Activated T-cell treated with anti-CD3 and anti-CD28 coated beads for 4 hours (primary cell): ENCODE results near the gene RSAD2.
A peak's percentile ranks its signal among the peaks of the same experiment; 100 is the strongest.
"Not testable (repeated sequence)": the region's sequence is repeated elsewhere in the genome, so short reads cannot be mapped to it uniquely, and the experiment has no call there.

Source experiments
- DNase-seq: peaks from one replicate; pipeline ENCODE4 v3.0.0-alpha.2; 2020

Gene RSAD2

GRCh38 chr2:6877402-6878304 is at the start of gene RSAD2:
Gene RSAD2, plus strand, starts transcription at chr2:6877777. Its CDS starts 24 bp downstream, at chr2:6877801.
- DNase-seq, result peak; percentile 17

- no peak for DNase-seq
Measured at GRCh38 chr2:6828299-6828584, 49.3 kb upstream of the RSAD2 start.

GRCh38 chr2:6831229-6831628 is 46.3 kb upstream of the RSAD2 start:
- no peak for DNase-seq

GRCh38 chr2:6832596-6833299 is 44.8 kb upstream of the RSAD2 start:
- no peak for DNase-seq

GRCh38 chr2:6833300-6833604 is 44.3 kb upstream of the RSAD2 start:
- no peak for DNase-seq

GRCh38 chr2:6834163-6834562 is 43.4 kb upstream of the RSAD2 start:
- DNase-seq, result no peak

GRCh38 chr2:6835467-6835866 is 42.1 kb upstream of the RSAD2 start:
- no peak for DNase-seq

GRCh38 chr2:6838673-6839319 is 38.8 kb upstream of the RSAD2 start:
- DNase-seq, result no peak

GRCh38 chr2:6841537-6842287 is 35.9 kb upstream of the RSAD2 start:
- DNase-seq, result no peak

- no peak for DNase-seq
Measured at GRCh38 chr2:6845312-6845711, 32.3 kb upstream of the RSAD2 start.

- DNase-seq, result no peak
Measured at GRCh38 chr2:6845903-6846302, 31.7 kb upstream of the RSAD2 start.

- DNase-seq, result no peak
Measured at GRCh38 chr2:6846540-6846939, 31.0 kb upstream of the RSAD2 start.

- no peak for DNase-seq
Measured at GRCh38 chr2:6846967-6847681, 30.5 kb upstream of the RSAD2 start.

- DNase-seq, result no peak
Measured at GRCh38 chr2:6852195-6852594, 25.4 kb upstream of the RSAD2 start.

- no peak for DNase-seq
Measured at GRCh38 chr2:6854416-6854815, 23.2 kb upstream of the RSAD2 start.

GRCh38 chr2:6855860-6856547 is 21.6 kb upstream of the RSAD2 start:
- DNase-seq, result no peak

GRCh38 chr2:6856548-6856920 is 21.0 kb upstream of the RSAD2 start:
- DNase-seq, result no peak

- not testable (repeated sequence) for DNase-seq
Measured at GRCh38 chr2:6858466-6859027, 19.0 kb upstream of the RSAD2 start.

GRCh38 chr2:6860296-6860695 is 17.3 kb upstream of the RSAD2 start:
- DNase-seq, result no peak

GRCh38 chr2:6863792-6864191 is 13.8 kb upstream of the RSAD2 start:
- DNase-seq, result no peak

GRCh38 chr2:6864231-6864754 is 13.3 kb upstream of the RSAD2 start:
- no peak for DNase-seq
